Stomach (tissue), 4 donors: ENCODE data around the gene SMIM17.

Experiments used
- EP300 ChIP-seq: sonication (generic); formaldehyde crosslinking; IDR thresholded peaks from one replicate; pipeline ENCODE4 v1.6.1; 2017; ENCODE audit warnings: antibody characterized with exemption
- TF ChIP-seq, protein P1 (sequence below), 7 experiments: fragments of 450-650 bp in 4 of 7; fragments of 200-600 bp in 3 of 7; sonication (generic) in 3 of 7; IDR thresholded peaks; one replicate each; pipeline ENCODE4 v1.5.1; 2016 to 2019; ENCODE audit warnings: antibody characterized with exemption in 7 of 7, control low read depth in 2 of 7, mild to moderate bottlenecking in 1 of 7

DNA sequence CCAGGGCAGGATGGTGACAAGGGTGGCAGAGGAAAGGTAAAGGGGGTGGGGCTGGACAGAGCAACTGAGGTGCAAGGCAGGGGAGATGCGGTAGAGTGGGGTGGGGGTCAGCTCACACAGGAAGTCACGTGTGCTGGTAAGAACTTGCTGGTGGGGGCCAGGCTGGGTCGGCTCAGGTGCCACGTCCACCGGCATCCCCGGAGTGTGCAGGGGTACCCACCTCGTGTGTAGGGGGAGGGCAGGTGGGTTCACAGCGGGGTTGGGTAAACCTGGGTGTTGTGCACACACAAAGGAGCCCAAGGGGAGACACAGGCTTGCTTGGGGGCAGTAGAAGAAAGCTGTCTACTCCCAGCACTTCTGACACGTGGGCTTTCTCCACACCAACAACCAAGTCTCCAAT is 25.7 kb downstream of the SMIM17 start:
- TF ChIP-seq EP300, result no peak
- TF ChIP-seq, protein P1, sequence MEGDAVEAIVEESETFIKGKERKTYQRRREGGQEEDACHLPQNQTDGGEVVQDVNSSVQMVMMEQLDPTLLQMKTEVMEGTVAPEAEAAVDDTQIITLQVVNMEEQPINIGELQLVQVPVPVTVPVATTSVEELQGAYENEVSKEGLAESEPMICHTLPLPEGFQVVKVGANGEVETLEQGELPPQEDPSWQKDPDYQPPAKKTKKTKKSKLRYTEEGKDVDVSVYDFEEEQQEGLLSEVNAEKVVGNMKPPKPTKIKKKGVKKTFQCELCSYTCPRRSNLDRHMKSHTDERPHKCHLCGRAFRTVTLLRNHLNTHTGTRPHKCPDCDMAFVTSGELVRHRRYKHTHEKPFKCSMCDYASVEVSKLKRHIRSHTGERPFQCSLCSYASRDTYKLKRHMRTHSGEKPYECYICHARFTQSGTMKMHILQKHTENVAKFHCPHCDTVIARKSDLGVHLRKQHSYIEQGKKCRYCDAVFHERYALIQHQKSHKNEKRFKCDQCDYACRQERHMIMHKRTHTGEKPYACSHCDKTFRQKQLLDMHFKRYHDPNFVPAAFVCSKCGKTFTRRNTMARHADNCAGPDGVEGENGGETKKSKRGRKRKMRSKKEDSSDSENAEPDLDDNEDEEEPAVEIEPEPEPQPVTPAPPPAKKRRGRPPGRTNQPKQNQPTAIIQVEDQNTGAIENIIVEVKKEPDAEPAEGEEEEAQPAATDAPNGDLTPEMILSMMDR (IDR thresholded peaks at IDR 0.05), result no peak
